M059J (cell line): ENCODE data around the gene MC1R. TPM values are rescaled to one million over a fixed set of nuclear protein-coding genes. Genes with fewer than 3 reads are reported as not detected.
"Not testable (repeated sequence)": the region's sequence is repeated elsewhere in the genome, so short reads cannot be mapped to it uniquely, and the experiment has no call there.

Experiments
- DNase-seq: peaks from one replicate; pipeline ENCODE4 v3.0.0-alpha.2; 2012; ENCODE audit warnings: low read depth
- total RNA-seq: library from RNA; depleted of rRNA; stranded (reverse); fragments of >200 nt; shearing (Covaris generic); gene quantifications from 2 replicates; pipeline ENCODE4 v1.2.3, GENCODE V29; 2014

MC1R gene
- total RNA-seq, 1 experiment from 2014 or later = 4.0 TPM

- no peak for DNase-seq
Measured at GRCh38 chr16:89934611-89935553, 16.2 kb downstream of the MC1R start.

DNA sequence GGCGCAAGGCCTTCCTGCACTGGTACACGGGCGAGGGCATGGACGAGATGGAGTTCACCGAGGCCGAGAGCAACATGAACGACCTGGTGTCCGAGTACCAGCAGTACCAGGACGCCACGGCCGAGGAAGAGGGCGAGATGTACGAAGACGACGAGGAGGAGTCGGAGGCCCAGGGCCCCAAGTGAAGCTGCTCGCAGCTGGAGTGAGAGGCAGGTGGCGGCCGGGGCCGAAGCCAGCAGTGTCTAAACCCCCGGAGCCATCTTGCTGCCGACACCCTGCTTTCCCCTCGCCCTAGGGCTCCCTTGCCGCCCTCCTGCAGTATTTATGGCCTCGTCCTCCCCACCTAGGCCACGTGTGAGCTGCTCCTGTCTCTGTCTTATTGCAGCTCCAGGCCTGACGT lies 17.0 kb downstream of the MC1R start:
- DNase-seq = not testable (repeated sequence)

GRCh38 chr16:89936034-89936433 lies 17.4 kb downstream of the MC1R start:
- DNase-seq = no peak

DNA sequence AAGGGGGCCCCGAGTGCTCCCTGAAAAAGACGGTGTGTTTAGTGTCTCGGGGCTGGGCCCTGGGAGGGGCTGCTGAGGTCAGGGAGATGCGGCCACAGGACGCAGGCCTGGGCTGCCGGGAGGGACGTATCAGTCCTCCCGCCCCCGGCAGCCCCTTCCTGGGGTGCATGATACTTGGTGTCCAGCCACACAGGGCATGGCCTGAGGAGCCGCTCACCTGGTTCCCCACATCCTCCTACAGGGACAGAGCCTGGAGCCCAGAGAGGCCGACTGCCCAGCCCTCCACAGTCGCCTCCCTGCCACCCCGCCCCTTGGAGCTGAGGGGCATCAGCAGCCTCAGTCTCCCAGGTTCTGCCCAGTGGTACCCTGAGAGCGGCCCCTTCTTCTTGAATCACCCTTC lies 17.8 kb downstream of the MC1R start:
- no peak for DNase-seq

- no peak for DNase-seq
Measured at GRCh38 chr16:89936981-89937380, 18.3 kb downstream of the MC1R start.

- no peak for DNase-seq
Measured at GRCh38 chr16:89938175-89938885, 19.7 kb downstream of the MC1R start.

- DNase-seq = no peak
Measured at GRCh38 chr16:89944773-89945172, 26.1 kb downstream of the MC1R start.

DNA sequence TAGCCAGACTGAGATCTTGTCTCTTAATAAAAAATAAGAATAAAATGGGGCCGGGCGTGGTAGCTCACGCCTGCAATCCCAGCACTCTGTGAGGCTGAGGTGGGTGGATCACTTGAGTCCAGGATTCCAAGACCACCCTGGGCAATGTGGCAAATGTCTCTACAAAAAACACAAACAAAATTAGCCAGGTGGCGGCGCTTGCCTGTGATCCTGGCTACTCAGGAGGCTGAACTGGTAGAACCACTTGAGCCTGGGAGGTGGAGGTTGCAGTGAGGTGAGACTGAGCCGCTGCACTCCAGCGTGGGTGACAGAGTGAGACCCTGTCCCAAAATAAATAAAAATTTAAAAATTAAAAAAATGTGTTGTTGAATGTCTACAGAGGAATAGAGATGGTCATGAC lies 27.0 kb downstream of the MC1R start:
- DNase-seq = no peak

GRCh38 chr16:89946515-89946914 lies 27.9 kb downstream of the MC1R start:
- DNase-seq = no peak

DNA sequence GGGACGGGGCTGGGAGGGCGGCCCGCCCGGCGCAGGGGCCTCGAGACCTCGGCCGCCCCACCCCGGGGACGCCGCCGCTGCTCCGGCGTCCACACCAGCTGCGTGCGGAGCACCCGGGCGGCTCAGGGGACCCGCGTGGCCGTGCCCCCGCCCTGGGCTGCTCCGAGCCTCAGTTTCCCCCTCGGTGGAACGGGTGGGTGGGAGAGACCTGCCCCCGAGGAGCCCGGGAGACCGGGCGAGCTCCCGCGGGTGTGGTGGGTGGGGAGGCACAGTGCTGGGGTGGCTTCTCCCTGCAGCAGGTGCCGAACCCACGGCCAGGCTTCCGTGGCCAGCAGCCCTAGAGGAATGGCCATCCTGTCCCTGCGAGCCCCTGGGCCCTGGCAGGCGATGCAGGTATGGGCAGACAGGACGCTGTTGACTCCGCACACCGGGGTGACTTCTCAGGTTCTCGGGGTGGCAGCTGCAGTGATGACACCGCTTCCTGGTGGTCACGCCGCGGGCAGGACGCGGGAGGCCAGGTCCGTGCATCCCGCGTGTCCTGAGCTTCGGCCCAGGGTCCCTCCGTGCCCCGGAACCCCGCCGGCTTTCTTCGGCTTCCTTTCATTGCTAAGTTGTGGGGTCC lies 30.6 kb downstream of the MC1R start:
- no peak for DNase-seq

- no peak for DNase-seq
Measured at GRCh38 chr16:89949756-89950155, 31.1 kb downstream of the MC1R start.

- DNase-seq = no peak
Measured at GRCh38 chr16:89951509-89951908, 32.8 kb downstream of the MC1R start.

DNA sequence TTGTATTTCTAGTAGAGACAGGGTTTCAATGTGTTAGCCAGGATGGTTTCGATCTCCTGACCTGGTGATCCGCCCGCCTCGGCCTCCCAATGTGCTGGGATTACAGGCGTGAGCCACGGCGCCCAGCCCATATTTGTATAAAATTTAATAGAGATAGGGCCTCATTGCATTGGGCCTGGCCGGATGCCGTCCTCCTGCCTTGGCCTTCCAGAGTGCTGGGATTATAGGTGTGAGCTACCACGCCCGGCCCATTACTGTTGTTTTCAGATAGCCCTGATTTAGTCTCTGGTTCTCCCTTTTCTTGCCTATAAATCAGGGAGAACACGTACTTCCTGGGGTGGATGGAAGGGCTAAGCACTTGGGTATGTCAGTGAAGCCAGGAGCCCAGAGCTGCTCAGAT lies 33.4 kb downstream of the MC1R start:
- DNase-seq = no peak

GRCh38 chr16:89952551-89952950 lies 33.9 kb downstream of the MC1R start:
- no peak for DNase-seq

DNA sequence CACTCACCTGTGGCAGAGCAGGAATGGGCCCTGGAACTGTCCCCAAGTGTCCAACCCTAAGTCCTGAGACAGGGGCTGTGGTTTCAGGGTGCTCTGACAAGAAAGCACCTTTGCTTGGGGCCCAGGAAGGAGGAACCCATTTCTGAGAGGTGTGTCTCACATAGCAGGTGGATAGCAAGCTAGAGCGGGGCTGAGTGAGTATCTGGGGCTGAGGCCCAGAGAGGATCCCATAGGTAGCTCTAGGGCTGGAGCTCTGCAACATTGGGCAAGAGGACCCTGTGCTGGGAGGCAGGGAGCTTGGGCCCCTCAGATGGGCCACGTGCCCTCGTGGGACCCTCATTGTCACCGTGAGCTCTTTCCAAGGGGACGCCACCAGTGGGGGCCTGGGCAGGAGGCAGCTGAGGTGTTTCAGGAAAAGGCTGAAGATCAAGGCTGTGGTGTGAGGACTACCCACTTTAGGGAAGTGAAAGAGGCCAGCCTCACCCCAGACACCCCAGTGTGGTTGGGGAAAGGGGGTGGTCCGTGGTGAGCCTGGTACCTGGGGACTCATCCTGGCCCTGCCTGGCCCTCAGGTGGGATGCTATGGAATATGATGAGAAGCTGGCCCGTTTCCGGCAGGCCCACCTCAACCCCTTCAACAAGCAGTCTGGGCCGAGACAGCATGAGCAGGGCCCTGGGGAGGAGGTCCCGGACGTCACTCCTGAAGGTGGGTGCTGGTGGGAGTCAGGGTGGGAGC lies 35.2 kb downstream of the MC1R start:
- DNase-seq = no peak

- no peak for DNase-seq
Measured at GRCh38 chr16:89954462-89954861, 35.8 kb downstream of the MC1R start.

DNA sequence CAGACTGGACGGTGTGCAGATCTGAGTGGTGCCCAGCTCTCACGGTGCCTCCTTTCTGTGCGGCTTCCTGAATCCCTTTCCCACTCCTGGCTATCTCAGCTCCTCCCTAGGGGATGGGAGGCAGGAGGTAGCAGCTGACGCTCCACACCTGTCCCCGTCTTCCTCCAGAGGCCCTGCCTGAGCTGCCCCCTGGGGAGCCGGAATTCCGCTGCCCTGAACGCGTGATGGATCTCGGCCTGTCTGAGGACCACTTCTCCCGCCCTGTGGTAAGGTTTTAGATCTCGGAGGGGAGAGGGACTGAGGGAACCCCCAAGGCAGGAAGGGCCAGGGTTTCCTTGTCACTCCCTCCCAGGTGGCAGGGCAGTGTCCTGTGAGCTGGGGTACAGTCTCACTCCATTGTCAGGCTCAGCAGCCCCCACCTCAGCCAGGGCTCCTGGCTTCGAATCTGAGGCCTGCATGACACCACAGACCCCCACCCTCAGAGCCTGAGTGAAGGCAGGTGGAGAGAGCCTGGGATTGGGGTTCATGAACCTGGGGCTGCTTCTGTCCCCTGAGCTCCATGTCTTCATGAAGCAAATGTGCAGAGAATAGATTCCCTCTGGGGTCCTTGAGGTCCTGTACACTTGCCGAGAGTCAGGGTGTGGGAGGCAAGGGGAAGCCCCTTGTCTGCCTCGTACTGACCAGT lies 36.5 kb downstream of the MC1R start:
- no peak for DNase-seq

DNA sequence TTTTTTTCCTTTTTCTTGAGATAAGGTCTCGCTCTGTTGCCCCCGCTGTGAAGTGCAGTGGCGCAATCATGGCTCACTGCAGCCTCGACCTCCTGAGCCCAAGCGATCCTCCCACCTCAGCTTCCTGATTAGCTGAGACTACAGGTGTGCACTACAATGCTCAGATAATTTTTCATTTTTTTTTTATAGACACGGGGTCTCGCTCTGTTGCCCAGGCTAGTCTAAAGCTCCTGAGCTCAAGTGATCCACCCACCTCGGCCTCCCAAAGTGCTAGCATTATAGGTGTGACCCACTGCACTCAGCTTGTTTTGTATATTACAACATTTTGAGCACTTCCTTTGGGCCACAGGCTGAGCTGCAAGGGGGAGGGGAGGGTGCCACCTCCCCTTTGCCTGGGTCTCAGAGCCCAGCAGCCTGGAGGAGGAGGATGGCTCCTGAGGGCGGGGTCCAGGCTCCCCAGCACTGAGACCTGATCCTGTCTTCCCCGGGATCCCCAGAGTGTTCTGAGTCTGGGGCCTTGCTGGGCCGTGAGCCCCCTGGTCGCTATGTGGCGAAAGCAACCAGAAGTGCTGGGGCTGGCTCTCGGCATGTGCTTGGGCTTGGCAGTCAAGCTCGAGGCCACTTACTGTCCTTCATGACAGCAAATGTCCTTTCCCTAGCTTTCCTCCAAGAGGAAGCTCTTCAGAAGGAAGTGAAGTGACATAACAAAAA lies 38.0 kb downstream of the MC1R start:
- DNase-seq = no peak

DNA sequence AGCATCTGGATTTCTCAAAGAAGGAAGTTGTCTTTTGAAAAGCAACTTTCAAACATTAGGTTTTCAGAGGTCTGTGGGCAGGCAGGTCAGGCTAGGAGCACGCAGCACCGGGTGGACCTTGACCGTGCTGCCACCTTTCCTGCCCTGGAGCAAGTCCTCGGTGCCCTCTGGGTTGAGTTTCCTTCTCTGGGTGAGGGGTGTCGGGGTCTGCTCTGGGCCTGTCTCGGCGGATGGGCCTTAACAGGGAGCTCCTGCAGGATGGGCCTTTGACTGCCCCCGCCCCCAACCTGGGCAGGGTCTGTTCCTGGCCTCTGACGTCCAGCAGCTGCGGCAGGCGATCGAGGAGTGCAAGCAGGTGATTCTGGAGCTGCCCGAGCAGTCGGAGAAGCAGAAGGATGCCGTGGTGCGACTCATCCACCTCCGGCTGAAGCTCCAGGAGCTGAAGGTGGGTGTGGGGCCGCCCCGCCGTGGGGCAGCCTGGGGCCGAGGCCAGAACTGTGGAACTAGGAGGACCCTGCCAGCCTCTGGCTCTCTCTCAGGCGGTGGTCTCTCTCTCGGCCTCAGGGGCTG lies 38.6 kb downstream of the MC1R start:
- DNase-seq = no peak

DNA sequence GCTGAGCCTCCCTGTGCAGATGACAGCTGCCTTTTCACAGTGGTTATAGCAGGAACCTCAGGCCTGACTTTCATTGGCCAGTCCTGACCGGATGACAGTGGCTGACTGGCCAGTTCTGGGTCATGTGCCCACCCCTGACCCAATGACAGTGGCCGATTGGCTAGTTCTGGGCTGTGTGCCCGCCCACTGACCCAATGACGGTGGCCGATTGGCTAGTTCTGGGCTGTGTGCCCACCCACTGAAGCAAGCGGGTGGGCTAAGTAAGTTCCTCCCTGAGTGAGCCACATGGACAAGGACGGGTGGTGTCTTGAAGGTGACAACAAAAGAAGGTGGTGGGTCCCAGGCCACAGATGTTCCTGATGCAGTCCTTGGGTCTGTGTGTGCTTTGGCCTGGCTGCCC lies 39.4 kb downstream of the MC1R start:
- peak; percentile 15 for DNase-seq
